Mesothelial cell of epicardium (in vitro differentiated cells): ENCODE measurements around the gene ATP5MC2. TPM values are rescaled to one million over a fixed set of nuclear protein-coding genes. Genes with fewer than 3 reads are reported as not detected.
"Not testable (repeated sequence)": the region's sequence is repeated elsewhere in the genome, so short reads cannot be mapped to it uniquely, and the experiment has no call there.

Experiments
- DNase-seq, 2 experiments: peaks; one replicate each; pipeline ENCODE4 v3.0.0; 2021; ENCODE audit warnings: low spot score in 2 of 2; ENCODE audit not compliant: unreplicated experiment in 2 of 2
- H3K27ac Mint-ChIP-seq: 2 replicates; pipeline ENCODE4 v1.8.0; 2021; ENCODE audit warnings: mixed read lengths
- H3K27me3 Mint-ChIP-seq: 2 replicates; pipeline ENCODE4 v1.8.0; 2021; ENCODE audit warnings: low read depth, mixed read lengths
- H3K36me3 Mint-ChIP-seq: 2 replicates; pipeline ENCODE4 v1.8.0; 2021; ENCODE audit warnings: mixed read lengths
- H3K4me1 Mint-ChIP-seq: 2 replicates; pipeline ENCODE4 v1.8.0; 2021; ENCODE audit warnings: mixed read lengths
- H3K4me3 Mint-ChIP-seq: 2 replicates; pipeline ENCODE4 v1.8.0; 2021; ENCODE audit warnings: mild to moderate bottlenecking, moderate library complexity, mixed read lengths
- H3K9me3 Mint-ChIP-seq: 2 replicates; pipeline ENCODE4 v1.8.0; 2021; ENCODE audit warnings: mixed read lengths
- CTCF ChIP-seq: fragments of 200-600 bp; sonication (generic); IDR thresholded peaks from one replicate; pipeline ENCODE4 v1.5.0; 2021; ENCODE audit warnings: antibody characterized with exemption; ENCODE audit not compliant: unreplicated experiment
- total RNA-seq: library from RNA; stranded (reverse); gene quantifications from 3 replicates; pipeline ENCODE4 v1.2.1, GENCODE V29; 2021

ATP5MC2 gene
- total RNA-seq, 1 donor from 2014 or later = 356 TPM

GRCh38 chr12:53657041-53657440 is 18.8 kb downstream of the ATP5MC2 start:
- Mint-ChIP-seq H3K36me3 (peaks cover 3% of the 10 kb centered on the region), H3K9me3 (no peaks in the 10 kb centered on the region), H3K4me1 (peaks cover 20% of the 10 kb centered on the region), H3K27me3 (no peaks in the 10 kb centered on the region), H3K4me3 (no peak overlapping the region), H3K27ac (no peak overlapping the region)
- DNase-seq = no peak
- TF ChIP-seq CTCF = no peak

GRCh38 chr12:53653595-53653994 is 22.3 kb downstream of the ATP5MC2 start:
- Mint-ChIP-seq H3K27ac (no peak overlapping the region), H3K4me3 (no peak overlapping the region), H3K36me3 (peaks cover 2% of the 10 kb centered on the region), H3K4me1 (peaks cover 5% of the 10 kb centered on the region), H3K9me3 (no peaks in the 10 kb centered on the region), H3K27me3 (no peaks in the 10 kb centered on the region)
- DNase-seq = no peak
- TF ChIP-seq CTCF = no peak

GRCh38 chr12:53652366-53652765 is 23.5 kb downstream of the ATP5MC2 start:
- Mint-ChIP-seq H3K4me3 (no peak overlapping the region), H3K9me3 (no peaks in the 10 kb centered on the region), H3K36me3 (peaks cover 2% of the 10 kb centered on the region), H3K4me1 (peaks cover 2% of the 10 kb centered on the region), H3K27me3 (no peaks in the 10 kb centered on the region), H3K27ac (no peak overlapping the region)
- no peak for DNase-seq
- no peak for TF ChIP-seq CTCF

- no peak for TF ChIP-seq CTCF
- H3K27me3 Mint-ChIP-seq = no peaks in the 10 kb centered on the region
- no peak for DNase-seq
- H3K27ac Mint-ChIP-seq = no peak overlapping the region
- H3K36me3 Mint-ChIP-seq = peaks cover under 1% of the 10 kb centered on the region
- no peak overlapping the region for H3K4me3 Mint-ChIP-seq
- H3K4me1 Mint-ChIP-seq = peaks cover under 1% of the 10 kb centered on the region
- H3K9me3 Mint-ChIP-seq = no peaks in the 10 kb centered on the region
Observed at GRCh38 chr12:53651737-53652136, 24.1 kb downstream of the ATP5MC2 start.

GRCh38 chr12:53646300-53646699 is 29.6 kb downstream of the ATP5MC2 start:
- H3K36me3 Mint-ChIP-seq, H3K4me3 Mint-ChIP-seq, H3K9me3 Mint-ChIP-seq, DNase-seq, H3K4me1 Mint-ChIP-seq, H3K27ac Mint-ChIP-seq, H3K27me3 Mint-ChIP-seq: not testable (repeated sequence)

- H3K4me3 Mint-ChIP-seq = no peak overlapping the region
- no peaks in the 10 kb centered on the region for H3K27me3 Mint-ChIP-seq
- DNase-seq = no peak
- TF ChIP-seq CTCF = no peak
- H3K9me3 Mint-ChIP-seq = no peaks in the 10 kb centered on the region
- H3K4me1 Mint-ChIP-seq = no peaks in the 10 kb centered on the region
- no peaks in the 10 kb centered on the region for H3K36me3 Mint-ChIP-seq
- H3K27ac Mint-ChIP-seq = no peak overlapping the region
Observed at GRCh38 chr12:53645165-53645564, 30.7 kb downstream of the ATP5MC2 start.
